GM18498 (cell line): ENCODE results near the gene BRSK2.

ENCODE experiments used
- ATAC-seq: cut with Tn5 transposase; IDR thresholded peaks from one replicate; pipeline ENCODE4 v1.9.1; 2021; ENCODE audit warnings: mild to moderate bottlenecking, moderate library complexity; ENCODE audit not compliant: unreplicated experiment

Gene BRSK2

GRCh38 chr11:1496091-1496760 lies 106.5 kb downstream of the BRSK2 start:
- ATAC-seq, result no peak

GRCh38 chr11:1496761-1497095 lies 107.0 kb downstream of the BRSK2 start:
- no peak for ATAC-seq

GRCh38 chr11:1497600-1497999 lies 107.9 kb downstream of the BRSK2 start:
- ATAC-seq, result no peak

GRCh38 chr11:1498262-1498661 lies 108.5 kb downstream of the BRSK2 start:
- ATAC-seq, result no peak

GRCh38 chr11:1499261-1499890 lies 109.6 kb downstream of the BRSK2 start:
- ATAC-seq, result no peak

- no peak for ATAC-seq
These were observed 110.2 kb downstream of the BRSK2 start for GRCh38 chr11:1499899-1500298.

- no peak for ATAC-seq
These were observed 111.0 kb downstream of the BRSK2 start for GRCh38 chr11:1500466-1501420.

- ATAC-seq, result no peak
These were observed 111.9 kb downstream of the BRSK2 start for GRCh38 chr11:1501421-1502167.

GRCh38 chr11:1502168-1502953 lies 112.6 kb downstream of the BRSK2 start:
- no peak for ATAC-seq

GRCh38 chr11:1502954-1503707 lies 113.4 kb downstream of the BRSK2 start:
- ATAC-seq, result no peak

- no peak for ATAC-seq
These were observed 114.0 kb downstream of the BRSK2 start for GRCh38 chr11:1503708-1504104.

- no peak for ATAC-seq
These were observed 114.4 kb downstream of the BRSK2 start for GRCh38 chr11:1504138-1504537.

- no peak for ATAC-seq
These were observed 115.0 kb downstream of the BRSK2 start for GRCh38 chr11:1504581-1505290.

- ATAC-seq, result no peak
These were observed 115.7 kb downstream of the BRSK2 start for GRCh38 chr11:1505480-1505879.

- ATAC-seq, result no peak
These were observed 117.2 kb downstream of the BRSK2 start for GRCh38 chr11:1506981-1507380.

- ATAC-seq, result no peak
These were observed 117.8 kb downstream of the BRSK2 start for GRCh38 chr11:1507381-1508140.

- ATAC-seq, result no peak
These were observed 118.8 kb downstream of the BRSK2 start for GRCh38 chr11:1508491-1508891.

- no peak for ATAC-seq
These were observed 119.3 kb downstream of the BRSK2 start for GRCh38 chr11:1508986-1509385.
